GM21528 (cell line): Measurements from ENCODE around the gene OPRD1.
"Not testable (repeated sequence)": the region's sequence is repeated elsewhere in the genome, so short reads cannot be mapped to it uniquely, and the experiment has no call there.

Experiments used
- ATAC-seq: cut with Tn5 transposase; IDR thresholded peaks from one replicate; pipeline ENCODE4 v1.9.1; 2021; ENCODE audit warnings: mild to moderate bottlenecking, moderate library complexity; ENCODE audit not compliant: unreplicated experiment, low FRiP score

OPRD1 gene

DNA sequence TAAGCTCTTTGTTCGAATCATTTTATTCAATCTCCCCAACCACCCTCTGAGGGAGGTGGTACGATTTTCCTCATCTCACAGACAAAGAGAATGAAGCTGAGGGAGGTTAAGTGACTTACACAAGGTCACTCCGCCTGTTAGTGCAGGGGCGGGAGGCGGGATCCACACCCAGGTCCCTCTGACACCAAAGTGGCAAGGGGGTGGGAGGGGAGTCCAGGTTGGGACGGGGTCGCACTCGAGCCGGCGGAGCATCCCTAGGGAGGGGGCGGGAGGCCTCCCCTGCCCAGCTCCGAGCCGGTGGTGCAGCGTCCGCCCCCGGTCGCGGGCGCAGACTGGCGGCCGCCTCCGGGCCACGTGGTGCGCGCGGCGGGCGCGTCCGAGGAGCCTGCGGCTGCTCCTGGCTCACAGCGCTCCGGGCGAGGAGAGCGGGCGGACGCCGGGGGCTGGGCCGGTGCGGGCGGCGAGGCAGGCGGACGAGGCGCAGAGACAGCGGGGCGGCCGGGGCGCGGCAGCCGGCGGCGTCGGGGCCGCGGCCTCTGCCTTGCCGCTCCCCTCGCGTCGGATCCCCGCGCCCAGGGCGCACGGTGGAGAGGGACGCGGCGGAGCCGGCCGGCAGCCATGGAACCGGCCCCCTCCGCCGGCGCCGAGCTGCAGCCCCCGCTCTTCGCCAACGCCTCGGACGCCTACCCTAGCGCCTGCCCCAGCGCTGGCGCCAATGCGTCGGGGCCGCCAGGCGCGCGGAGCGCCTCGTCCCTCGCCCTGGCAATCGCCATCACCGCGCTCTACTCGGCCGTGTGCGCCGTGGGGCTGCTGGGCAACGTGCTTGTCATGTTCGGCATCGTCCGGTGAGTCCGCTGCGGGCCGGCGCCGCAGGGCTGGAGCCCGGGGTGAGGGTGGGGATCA is at the start of gene OPRD1:
Gene OPRD1 (plus strand): TSS at position 405 of the 903 bp plus-strand sequence. CDS start 214 bp downstream, at position 619.
- no peak for ATAC-seq

GRCh38 chr1:28766532-28767183 is 45.3 kb upstream of the OPRD1 start:
- ATAC-seq: no peak

GRCh38 chr1:28770601-28771165 is 41.3 kb upstream of the OPRD1 start:
- ATAC-seq: no peak

GRCh38 chr1:28771921-28772320 is 40.0 kb upstream of the OPRD1 start:
- ATAC-seq: not testable (repeated sequence)

GRCh38 chr1:28773105-28773504 is 38.9 kb upstream of the OPRD1 start:
- ATAC-seq: no peak

DNA sequence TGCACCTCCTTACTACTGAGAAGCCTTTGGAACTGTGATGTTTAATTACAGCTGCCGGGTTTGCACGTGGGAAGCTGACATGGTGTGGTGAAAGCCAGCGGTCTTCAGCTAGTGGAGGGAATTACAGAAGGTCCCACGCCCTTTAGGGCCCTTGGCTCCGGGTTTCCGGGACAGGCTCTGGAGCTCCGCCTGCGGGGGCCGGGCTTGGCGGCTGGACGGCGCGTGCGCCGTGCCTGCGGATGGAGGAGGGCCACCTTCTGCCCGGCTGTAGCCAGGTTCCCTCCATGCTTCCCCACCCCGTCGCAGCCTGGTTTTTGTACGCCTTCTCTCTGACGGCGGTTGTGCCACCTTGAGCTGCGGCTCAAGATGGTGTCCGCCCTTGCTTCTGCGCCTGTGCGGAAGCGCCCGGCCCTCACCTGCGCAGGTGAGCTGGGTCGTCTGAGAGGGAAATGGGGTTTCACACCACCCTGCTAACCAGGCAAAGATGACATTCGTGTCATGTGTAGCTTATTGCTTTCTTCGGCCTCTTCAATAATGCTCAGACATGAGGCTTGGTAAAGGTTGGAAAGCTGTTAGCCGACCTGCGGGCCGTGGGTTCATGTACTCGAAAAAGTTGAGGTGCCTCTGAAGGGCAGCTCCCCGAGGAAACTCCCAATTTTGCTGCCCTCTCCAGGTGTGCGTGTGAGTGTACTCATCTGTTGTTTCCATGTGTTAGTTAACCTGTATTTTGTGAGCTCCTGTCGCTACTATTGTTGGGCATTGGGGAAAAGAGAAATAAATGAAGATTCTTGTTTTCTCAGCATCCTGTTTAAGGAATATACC is 36.6 kb upstream of the OPRD1 start:
- peak; percentile 55 for ATAC-seq

DNA sequence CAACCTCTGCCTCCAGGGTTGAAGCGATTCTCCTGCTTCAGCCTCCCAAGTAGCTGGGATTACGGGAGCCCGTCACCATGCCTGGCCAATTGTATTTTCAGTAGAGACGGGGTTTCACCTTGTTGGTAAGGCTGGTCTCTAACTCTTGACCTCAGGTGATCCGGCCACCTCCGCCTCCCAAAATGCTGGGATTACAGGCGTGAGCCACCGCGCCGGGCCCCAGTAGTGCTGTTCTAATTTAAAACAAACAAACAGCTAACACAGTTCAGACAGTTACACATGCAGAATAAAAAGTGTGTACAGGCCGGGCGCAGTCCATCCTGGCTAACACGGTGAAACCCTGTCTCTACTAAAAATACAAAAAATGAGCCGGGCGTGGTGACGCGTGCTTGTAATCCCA is 35.6 kb upstream of the OPRD1 start:
- no peak for ATAC-seq

GRCh38 chr1:28778021-28778420 is 33.9 kb upstream of the OPRD1 start:
- ATAC-seq: no peak

- ATAC-seq: no peak
Observed at GRCh38 chr1:28779751-28780408, 32.1 kb upstream of the OPRD1 start.

- no peak for ATAC-seq
Observed at GRCh38 chr1:28781305-28781704, 30.7 kb upstream of the OPRD1 start.

GRCh38 chr1:28782011-28782410 is 30.0 kb upstream of the OPRD1 start:
- no peak for ATAC-seq

GRCh38 chr1:28783363-28783762 is 28.6 kb upstream of the OPRD1 start:
- ATAC-seq: no peak

- no peak for ATAC-seq
Observed at GRCh38 chr1:28789412-28789811, 22.6 kb upstream of the OPRD1 start.

DNA sequence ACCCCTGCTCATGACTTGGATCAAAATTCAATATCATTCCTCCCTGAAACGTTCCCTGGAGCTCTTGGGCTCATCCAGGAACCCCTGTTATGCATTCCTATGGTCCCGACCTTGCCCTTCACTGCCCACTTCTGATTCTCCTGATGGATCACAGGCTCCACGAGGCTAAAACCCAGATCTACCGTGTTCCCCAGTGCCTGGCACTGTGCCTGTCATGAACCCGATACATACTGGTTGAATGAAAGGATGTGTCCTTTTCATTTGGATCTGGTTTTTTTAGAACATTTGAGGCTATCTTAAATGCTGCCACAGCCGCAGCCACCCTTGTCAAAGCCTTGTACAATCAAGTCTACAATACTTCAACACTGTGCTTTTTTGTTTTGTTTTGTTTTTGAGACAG is 22.2 kb upstream of the OPRD1 start:
- no peak for ATAC-seq

DNA sequence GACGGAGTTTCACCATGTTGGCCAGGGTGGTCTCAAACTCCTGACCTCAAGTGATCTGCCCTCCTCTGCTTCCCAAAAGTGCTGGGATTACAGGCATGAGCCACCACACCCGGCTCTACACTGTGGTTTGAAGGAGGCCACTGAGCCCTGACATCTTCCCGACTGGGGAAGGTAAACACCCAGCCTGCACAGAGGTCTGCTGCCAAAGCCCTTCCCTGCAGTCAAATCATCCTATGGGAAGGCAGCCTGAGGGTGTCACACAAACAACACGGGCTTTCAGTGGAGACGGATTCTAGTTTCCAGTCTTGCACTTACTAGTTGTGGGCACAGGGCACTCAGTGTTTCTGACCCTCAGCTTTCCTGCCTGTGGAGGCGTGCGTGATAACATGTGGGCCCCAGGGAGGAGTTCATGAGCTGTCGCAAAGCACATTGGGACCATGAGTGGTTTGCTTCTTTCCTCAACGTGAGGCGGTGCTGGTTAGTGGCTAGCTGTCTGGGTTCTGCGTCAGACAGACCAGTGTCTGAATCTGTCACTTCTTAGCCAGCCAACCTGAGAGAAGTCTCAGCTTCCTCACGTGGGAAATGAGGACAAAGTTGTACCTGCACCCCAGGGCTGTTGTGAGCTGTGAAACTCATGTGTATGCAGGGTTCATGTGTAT is 21.5 kb upstream of the OPRD1 start:
- ATAC-seq: no peak

- ATAC-seq: not testable (repeated sequence)
Observed at GRCh38 chr1:28791929-28792328, 20.0 kb upstream of the OPRD1 start.

- ATAC-seq: no peak
Observed at GRCh38 chr1:28792644-28793121, 19.3 kb upstream of the OPRD1 start.

DNA sequence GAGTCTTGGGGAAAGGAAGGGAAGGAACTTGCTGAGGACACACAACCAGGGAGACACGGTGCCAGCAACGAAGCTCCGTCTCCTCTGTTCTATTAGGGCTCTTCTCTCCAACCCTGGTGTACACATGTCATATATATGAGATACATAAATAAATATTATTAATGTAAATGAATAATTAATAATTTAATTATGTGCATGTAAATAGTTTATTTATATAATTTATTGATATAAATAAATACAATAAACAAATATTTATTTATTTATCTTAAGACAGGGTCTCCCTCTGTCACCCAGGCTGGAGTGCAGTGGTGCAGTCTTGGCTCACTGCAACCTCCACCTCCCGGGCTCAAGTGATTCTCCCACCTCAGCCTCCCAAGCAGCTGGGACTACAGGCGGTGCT is 17.4 kb upstream of the OPRD1 start:
- not testable (repeated sequence) for ATAC-seq
